ENCODE results near the gene CSAD.
"Not testable (repeated sequence)": the region's sequence is repeated elsewhere in the genome, so short reads cannot be mapped to it uniquely, and the experiment has no call there.

Gene CSAD

GRCh38 chr12:53131844-53132243, 48.9 kb downstream of the CSAD start:
- DNase-seq, result no peak

- no peak for DNase-seq
Measured at GRCh38 chr12:53128780-53129569, 51.8 kb downstream of the CSAD start.

GRCh38 chr12:53127169-53127568, 53.6 kb downstream of the CSAD start:
- DNase-seq, result no peak

- no peak for DNase-seq
Measured at GRCh38 chr12:53124352-53124723, 56.4 kb downstream of the CSAD start.

GRCh38 chr12:53123578-53124351, 57.0 kb downstream of the CSAD start:
- no peak for DNase-seq

GRCh38 chr12:53122961-53123468, 57.7 kb downstream of the CSAD start:
- no peak for DNase-seq

- no peak for DNase-seq
Measured at GRCh38 chr12:53120685-53121525, 59.8 kb downstream of the CSAD start.

GRCh38 chr12:53118751-53119300, 61.9 kb downstream of the CSAD start:
- DNase-seq, result no peak

- DNase-seq, result no peak
Measured at GRCh38 chr12:53115891-53116648, 64.7 kb downstream of the CSAD start.

GRCh38 chr12:53115112-53115890, 65.4 kb downstream of the CSAD start:
- DNase-seq, result peak; percentile 40

- no peak for DNase-seq
Measured at GRCh38 chr12:53113951-53114350, 66.8 kb downstream of the CSAD start.

- no peak for DNase-seq
Measured at GRCh38 chr12:53113136-53113705, 67.5 kb downstream of the CSAD start.

GRCh38 chr12:53112431-53112830, 68.3 kb downstream of the CSAD start:
- not testable (repeated sequence) for DNase-seq

Data from stimulated activated CD8-positive, alpha-beta memory T cell treated with anti-CD3 and anti-CD28 coated beads, Interleukin-4, amount 100 ng/mL, for 48 hours (primary cell).